ENCODE measurements around the gene PRUNE2.
"Not testable (repeated sequence)": the region's sequence is repeated elsewhere in the genome, so short reads cannot be mapped to it uniquely, and the experiment has no call there.

The PRUNE2 gene

GRCh38 chr9:76858248-76858647 lies 47.7 kb downstream of the PRUNE2 start:
- not testable (repeated sequence) for DNase-seq

GRCh38 chr9:76856016-76856415 lies 49.9 kb downstream of the PRUNE2 start:
- no peak for DNase-seq

GRCh38 chr9:76855015-76855414 lies 50.9 kb downstream of the PRUNE2 start:
- DNase-seq: no peak

- no peak for DNase-seq
Measured at GRCh38 chr9:76852026-76852425, 53.9 kb downstream of the PRUNE2 start.

- DNase-seq: no peak
Measured at GRCh38 chr9:76846297-76846696, 59.6 kb downstream of the PRUNE2 start.

- DNase-seq: no peak
Measured at GRCh38 chr9:76845254-76845653, 60.7 kb downstream of the PRUNE2 start.

- peak; percentile 15 for DNase-seq
Measured at GRCh38 chr9:76835571-76836283, 70.2 kb downstream of the PRUNE2 start.

GRCh38 chr9:76828447-76828846 lies 77.5 kb downstream of the PRUNE2 start:
- no peak for DNase-seq

- DNase-seq: no peak
Measured at GRCh38 chr9:76827296-76828080, 78.4 kb downstream of the PRUNE2 start.

- DNase-seq: no peak
Measured at GRCh38 chr9:76820431-76820830, 85.5 kb downstream of the PRUNE2 start.

- peak; percentile 97 for DNase-seq
Measured at GRCh38 chr9:76818271-76818670, 87.6 kb downstream of the PRUNE2 start.

GRCh38 chr9:76817489-76817888 lies 88.4 kb downstream of the PRUNE2 start:
- DNase-seq: no peak

- DNase-seq: no peak
Measured at GRCh38 chr9:76812591-76812990, 93.3 kb downstream of the PRUNE2 start.

GRCh38 chr9:76810377-76810957 lies 95.4 kb downstream of the PRUNE2 start:
- peak; percentile 23 for DNase-seq

GRCh38 chr9:76808636-76809035 lies 97.3 kb downstream of the PRUNE2 start:
- DNase-seq: no peak

GRCh38 chr9:76803762-76804161 lies 102.2 kb downstream of the PRUNE2 start:
- DNase-seq: no peak

- DNase-seq: no peak
Measured at GRCh38 chr9:76803083-76803482, 102.8 kb downstream of the PRUNE2 start.

- DNase-seq: no peak
Measured at GRCh38 chr9:76800901-76801300, 105.0 kb downstream of the PRUNE2 start.

GRCh38 chr9:76799473-76799872 lies 106.4 kb downstream of the PRUNE2 start:
- DNase-seq: no peak

- DNase-seq: no peak
Measured at GRCh38 chr9:76798527-76798926, 107.4 kb downstream of the PRUNE2 start.

- no peak for DNase-seq
Measured at GRCh38 chr9:76796296-76796695, 109.6 kb downstream of the PRUNE2 start.

- no peak for DNase-seq
Measured at GRCh38 chr9:76793784-76794431, 112.0 kb downstream of the PRUNE2 start.

GRCh38 chr9:76789840-76790239 lies 116.1 kb downstream of the PRUNE2 start:
- DNase-seq: no peak

GRCh38 chr9:76787677-76788076 lies 118.2 kb downstream of the PRUNE2 start:
- no peak for DNase-seq

All from amniotic stem cell (primary cell).